ENCODE data around the gene GALNT16. TPM values are rescaled to one million over a fixed set of nuclear protein-coding genes. Genes with fewer than 3 reads are reported as not detected.
"Not testable (repeated sequence)": the region's sequence is repeated elsewhere in the genome, so short reads cannot be mapped to it uniquely, and the experiment has no call there.

Gene GALNT16
- total RNA-seq, 4 donors from 2014 or later = 0.72 to 8.2 (median 2.9) TPM

GRCh38 chr14:69270795-69271708, 11.1 kb downstream of the GALNT16 start:
- no peak for DNase-seq (ENCODE audit: low spot score in 2 of 2)
- 82 to 84% methylated on average over 20 to 21 of the region's 21 CpGs for WGBS, 2 donors
- no peak for TF ChIP-seq POLR2A (IDR thresholded peaks at IDR 0.05)
- TF ChIP-seq CTCF (IDR thresholded peaks at IDR 0.05) = no peak
- intact Hi-C loops (cut with DNase I; ENCODE audit: low total_unique reads) = no loop called here
- H3K4me3 ChIP-seq (ENCODE audit: low read depth, poor library complexity, severe bottlenecking) = no peak overlapping the region

- TF ChIP-seq POLR2A (IDR thresholded peaks at IDR 0.05) = no peak
- no peak for TF ChIP-seq CTCF (IDR thresholded peaks at IDR 0.05)
- H3K4me3 ChIP-seq (ENCODE audit: low read depth, poor library complexity, severe bottlenecking) = no peak overlapping the region
- intact Hi-C loops (cut with DNase I; ENCODE audit: low total_unique reads) = no loop called here
- WGBS, 2 donors = 63 to 79% methylated on average over 2 of the region's 2 CpGs
- no peak for DNase-seq (ENCODE audit: low spot score in 2 of 2)
Observed at GRCh38 chr14:69274321-69274720, 14.4 kb downstream of the GALNT16 start.

GRCh38 chr14:69275331-69275730, 15.4 kb downstream of the GALNT16 start:
- DNase-seq (ENCODE audit: low spot score in 2 of 2) = no peak
- TF ChIP-seq POLR2A (IDR thresholded peaks at IDR 0.05) (no peak), CTCF (IDR thresholded peaks at IDR 0.05) (no peak)
- WGBS, 2 donors = 95 to 100% methylated on average over 2 of the region's 2 CpGs
- intact Hi-C loops (cut with DNase I; ENCODE audit: low total_unique reads) = no loop called here
- no peak overlapping the region for H3K4me3 ChIP-seq (ENCODE audit: low read depth, poor library complexity, severe bottlenecking)

GRCh38 chr14:69277356-69277755, 17.4 kb downstream of the GALNT16 start:
- H3K4me3 ChIP-seq (ENCODE audit: low read depth, poor library complexity, severe bottlenecking); DNase-seq (ENCODE audit: low spot score in 2 of 2); intact Hi-C loops (cut with DNase I; ENCODE audit: low total_unique reads): not testable (repeated sequence)
- WGBS, 2 donors = 100% methylated on average over 3 of the region's 3 CpGs

- WGBS, 2 donors = 90 to 95% methylated on average over 9 of the region's 9 CpGs
- intact Hi-C loops (cut with DNase I; ENCODE audit: low total_unique reads) = no loop called here
- DNase-seq (ENCODE audit: low spot score in 2 of 2) = peak in 1 of 2 donors; percentile 65
- TF ChIP-seq CTCF (IDR thresholded peaks at IDR 0.05) = no peak
- TF ChIP-seq POLR2A (IDR thresholded peaks at IDR 0.05) = no peak
- H3K4me3 ChIP-seq (ENCODE audit: low read depth, poor library complexity, severe bottlenecking) = no peak overlapping the region
Observed at GRCh38 chr14:69280746-69281291, 20.9 kb downstream of the GALNT16 start.

- peak in 1 of 2 donors; percentile 18 for DNase-seq (ENCODE audit: low spot score in 2 of 2)
- H3K4me3 ChIP-seq (ENCODE audit: low read depth, poor library complexity, severe bottlenecking) = no peak overlapping the region
- intact Hi-C loops (cut with DNase I; ENCODE audit: low total_unique reads) = no loop called here
- TF ChIP-seq CTCF (IDR thresholded peaks at IDR 0.05) (no peak), POLR2A (IDR thresholded peaks at IDR 0.05) (no peak)
- WGBS, 2 donors = 66 to 70% methylated on average over 10 of the region's 10 CpGs
Observed at GRCh38 chr14:69281450-69282169, 21.7 kb downstream of the GALNT16 start.
